HG03558 (cell line): Measurements from ENCODE around the gene PARP16.
"Not testable (repeated sequence)": the region's sequence is repeated elsewhere in the genome, so short reads cannot be mapped to it uniquely, and the experiment has no call there.

Experiments
- ATAC-seq: cut with Tn5 transposase; IDR thresholded peaks from one replicate; pipeline ENCODE4 v1.9.1; 2021; ENCODE audit warnings: moderate number of reproducible peaks; ENCODE audit not compliant: unreplicated experiment; ENCODE audit errors: extremely low read depth

The PARP16 gene

DNA sequence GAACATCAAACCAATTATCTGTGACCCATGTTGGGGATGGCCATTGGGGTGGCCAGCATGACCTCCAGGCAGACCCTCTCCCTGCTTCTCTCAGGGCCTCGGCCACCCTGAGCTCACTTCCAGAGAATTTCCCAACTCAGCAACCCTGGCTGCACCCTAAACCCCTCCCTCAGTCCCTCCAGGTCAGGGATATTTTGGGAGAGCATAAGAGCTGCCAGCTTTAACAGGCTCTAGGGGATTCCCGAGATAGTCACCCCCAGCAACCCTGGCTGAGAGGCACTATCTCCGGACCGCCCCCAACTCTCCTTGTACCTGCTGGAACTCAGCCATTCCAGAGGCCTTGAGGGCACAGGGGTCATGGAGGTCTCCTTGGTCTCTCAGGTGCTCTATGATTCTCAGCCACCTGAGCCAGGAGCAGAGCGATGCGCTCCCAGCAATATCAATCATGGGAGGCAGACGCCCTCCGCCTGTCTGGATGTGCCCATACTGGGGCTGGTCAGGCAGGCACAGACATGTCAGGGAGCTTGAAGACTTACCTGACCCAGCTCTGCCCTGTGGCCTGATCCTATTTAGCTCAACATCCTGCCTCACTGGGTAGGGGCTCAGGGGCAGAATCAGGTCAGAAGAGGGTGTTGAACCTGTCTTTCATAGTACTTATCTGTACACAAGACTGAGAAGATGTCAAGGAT, 40.5 kb downstream of the PARP16 start:
- ATAC-seq: no peak

DNA sequence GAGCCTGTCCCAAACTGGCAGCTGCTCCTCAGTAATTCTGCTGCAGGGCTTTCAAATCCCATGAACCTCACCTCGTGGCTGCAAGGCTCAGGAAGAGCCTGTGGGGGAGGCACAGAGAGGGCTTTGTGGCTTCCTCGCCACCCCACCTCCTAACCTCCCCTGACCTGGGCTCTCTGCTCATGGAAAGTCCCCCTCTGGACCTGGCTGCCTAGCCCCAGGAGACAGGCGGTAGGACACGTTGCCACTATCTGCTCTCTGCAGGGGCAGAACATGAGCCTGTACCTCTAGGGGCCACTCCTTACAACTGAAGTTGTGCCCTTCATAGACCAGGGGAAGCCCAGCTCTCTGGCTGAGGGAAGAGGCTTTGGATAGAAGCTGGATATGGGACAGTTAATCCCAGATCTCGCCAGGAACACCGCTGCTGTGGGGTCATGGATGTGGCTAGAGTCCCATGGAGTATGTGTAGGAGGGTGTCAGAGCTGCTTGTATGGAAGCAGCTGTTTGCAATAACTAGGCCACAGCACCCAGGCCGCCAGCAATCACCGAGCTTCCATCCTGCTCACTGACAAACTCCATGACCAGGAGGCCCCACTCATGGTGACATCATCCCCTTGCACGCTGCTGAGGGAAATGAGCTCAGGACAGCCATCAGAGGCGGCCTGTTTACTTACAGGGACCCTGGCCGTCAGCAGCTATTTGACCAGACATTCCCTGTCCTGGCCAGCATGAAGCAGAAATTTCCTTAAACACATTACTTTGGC, 41.4 kb downstream of the PARP16 start:
- no peak for ATAC-seq

DNA sequence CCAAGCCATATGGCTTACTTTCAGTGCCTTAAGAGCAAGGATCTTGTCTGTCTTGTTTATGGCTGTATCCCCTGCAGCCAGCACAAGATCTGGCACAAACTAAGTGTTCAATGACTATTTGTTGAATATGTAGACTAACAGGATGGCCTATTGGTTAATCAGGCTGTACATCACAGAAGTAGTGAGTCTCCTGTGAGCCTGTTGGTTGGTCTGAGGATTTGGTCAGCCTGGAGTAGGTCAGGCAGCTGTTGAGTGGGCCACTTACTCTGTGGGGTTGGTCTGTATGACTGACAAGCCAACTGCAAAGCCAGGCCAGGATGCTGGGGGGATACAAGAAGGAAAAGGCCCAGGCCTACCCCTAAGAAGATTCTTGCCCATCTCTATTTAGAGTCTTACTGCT, 42.0 kb downstream of the PARP16 start:
- no peak for ATAC-seq

GRCh38 chr15:65236443-65236842, 50.2 kb downstream of the PARP16 start:
- ATAC-seq: not testable (repeated sequence)

DNA sequence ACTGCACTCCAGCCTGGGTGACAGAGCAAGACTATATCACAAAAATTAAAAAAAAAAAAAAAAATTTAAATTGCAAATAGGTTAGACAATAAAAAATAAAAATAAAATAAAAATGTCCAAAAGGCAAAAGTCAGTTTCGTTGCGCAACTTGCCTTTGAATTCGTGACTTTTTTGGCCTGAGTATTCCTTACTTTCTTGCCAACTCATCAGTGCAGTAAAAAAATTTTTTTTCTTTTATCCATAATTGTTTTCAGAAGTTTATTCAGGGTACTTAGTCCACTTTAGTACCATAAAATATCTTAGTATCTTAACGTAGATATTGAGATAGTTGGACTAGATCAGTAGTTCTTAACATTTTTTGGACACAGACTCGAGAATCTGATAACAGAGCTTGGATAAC, 53.0 kb downstream of the PARP16 start:
- ATAC-seq: no peak

GRCh38 chr15:65232520-65232919, 54.2 kb downstream of the PARP16 start:
- ATAC-seq: no peak

DNA sequence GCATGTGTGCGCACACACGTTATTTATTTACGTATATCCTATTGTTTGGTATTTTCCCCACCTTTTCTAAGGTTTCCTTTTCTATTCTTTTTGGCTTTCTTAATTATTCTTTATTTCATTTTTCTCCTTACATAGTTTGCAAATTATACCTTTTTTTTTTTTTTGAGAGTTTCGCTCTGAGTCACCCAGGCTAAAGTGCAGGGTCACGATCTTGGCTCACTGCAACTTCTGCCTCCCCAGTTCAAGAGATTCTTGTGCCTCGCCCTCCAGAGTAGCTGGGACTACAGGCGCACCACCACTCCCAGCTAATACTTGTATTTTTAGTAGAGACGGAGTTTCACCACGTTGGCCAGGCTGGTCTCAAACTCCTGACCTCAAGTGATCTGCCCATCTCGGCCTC, 55.4 kb downstream of the PARP16 start:
- ATAC-seq: no peak

DNA sequence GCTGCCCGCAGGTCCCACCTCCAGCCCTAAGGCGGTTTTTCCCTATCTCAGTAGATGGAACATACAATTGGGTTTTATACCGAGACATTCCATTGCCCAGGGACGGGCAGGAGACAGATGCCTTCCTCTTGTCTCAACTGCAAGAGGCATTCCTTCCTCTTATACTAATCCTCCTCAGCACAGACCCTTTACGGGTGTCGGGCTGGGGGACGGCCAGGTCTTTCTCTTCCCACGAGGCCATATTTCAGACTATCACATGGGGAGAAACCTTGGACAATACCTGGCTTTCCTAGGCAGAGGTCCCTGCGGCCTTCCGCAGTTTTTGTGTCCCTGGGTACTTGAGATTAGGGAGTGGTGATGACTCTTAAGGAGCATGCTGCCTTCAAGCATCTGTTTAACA, 59.8 kb downstream of the PARP16 start:
- ATAC-seq: not testable (repeated sequence)

DNA sequence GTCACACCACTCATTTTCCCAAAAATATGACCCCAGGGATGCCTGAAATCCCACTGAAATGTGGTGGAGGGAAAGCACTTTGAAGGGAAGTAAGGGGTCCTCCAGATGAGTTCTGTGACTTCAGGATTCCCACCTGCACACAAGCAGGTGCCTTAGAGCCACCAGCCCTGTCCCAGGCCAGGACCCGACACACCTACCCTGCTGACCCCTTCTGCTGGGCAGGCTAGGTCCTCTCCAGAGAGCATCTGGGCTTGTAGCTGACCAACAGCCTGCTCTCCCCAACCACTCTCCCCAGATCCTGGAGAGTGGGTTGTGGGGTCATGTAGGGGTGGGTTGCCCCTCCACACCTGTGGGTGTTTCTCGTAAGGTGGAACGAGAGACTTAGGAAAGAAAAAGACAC, 60.5 kb downstream of the PARP16 start:
- ATAC-seq: no peak

DNA sequence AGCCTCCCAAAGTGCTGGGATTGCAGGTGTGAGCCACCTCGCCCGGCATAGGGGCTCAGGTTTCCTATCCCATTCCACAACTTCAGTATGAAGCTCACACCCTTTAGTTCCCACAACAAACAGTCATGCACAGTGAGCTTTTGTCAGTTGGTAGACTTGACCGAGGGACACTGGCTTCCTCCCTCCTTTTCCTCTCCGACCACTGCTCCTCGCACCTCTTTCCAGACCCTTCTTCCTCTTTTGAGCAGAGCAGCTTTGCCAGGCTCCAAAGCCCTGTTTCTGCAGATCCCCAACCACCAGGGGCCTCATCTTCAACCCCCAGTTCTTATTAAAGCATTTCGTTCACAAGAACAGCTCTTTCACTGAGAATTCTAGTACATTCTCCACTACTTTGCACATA, 62.7 kb downstream of the PARP16 start:
- no peak for ATAC-seq

- no peak for ATAC-seq
These were observed 63.8 kb downstream of the PARP16 start for GRCh38 chr15:65222891-65223290.

DNA sequence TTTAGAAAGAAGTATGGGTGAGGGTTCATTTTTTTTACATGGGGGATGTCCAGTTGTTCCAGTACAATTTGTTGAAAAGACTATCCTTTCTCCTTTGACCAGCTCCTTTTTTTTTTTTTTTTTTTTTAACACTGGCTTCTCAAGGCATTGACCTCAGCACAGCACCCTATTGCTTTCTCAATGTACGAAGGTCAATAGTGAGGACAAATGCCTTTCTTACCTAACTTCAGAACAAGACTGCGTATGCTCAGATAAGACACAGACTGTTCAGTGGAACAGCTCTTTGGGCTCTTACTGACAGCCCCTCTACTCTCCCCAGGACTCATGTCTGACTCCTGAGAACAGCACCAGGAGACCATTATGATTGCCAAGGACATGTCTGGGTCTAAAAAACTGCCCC, 65.0 kb downstream of the PARP16 start:
- no peak for ATAC-seq

DNA sequence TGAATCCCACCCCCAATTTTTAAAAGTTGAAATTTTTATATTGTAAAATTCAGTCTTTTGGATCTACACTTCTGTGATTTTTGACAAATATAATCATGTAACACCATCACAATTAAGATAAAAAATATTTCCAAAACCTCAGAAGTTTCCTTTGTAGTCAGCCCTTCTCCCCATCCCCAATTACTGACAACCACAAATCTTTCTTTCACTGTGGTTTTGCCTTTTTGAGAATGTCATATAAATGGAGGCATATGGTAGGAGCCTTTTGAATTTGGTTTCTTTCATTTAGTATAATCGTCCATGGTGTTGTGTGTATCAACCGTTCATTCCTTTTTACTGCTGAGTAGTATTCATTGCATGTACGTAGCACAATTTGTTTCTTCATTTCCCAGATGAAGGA, 67.5 kb downstream of the PARP16 start:
- ATAC-seq: no peak

- ATAC-seq: no peak
These were observed 68.9 kb downstream of the PARP16 start for GRCh38 chr15:65217526-65218482.

- ATAC-seq: no peak
These were observed 71.2 kb downstream of the PARP16 start for GRCh38 chr15:65215496-65215895.

GRCh38 chr15:65214010-65214409, 72.7 kb downstream of the PARP16 start:
- ATAC-seq: no peak

DNA sequence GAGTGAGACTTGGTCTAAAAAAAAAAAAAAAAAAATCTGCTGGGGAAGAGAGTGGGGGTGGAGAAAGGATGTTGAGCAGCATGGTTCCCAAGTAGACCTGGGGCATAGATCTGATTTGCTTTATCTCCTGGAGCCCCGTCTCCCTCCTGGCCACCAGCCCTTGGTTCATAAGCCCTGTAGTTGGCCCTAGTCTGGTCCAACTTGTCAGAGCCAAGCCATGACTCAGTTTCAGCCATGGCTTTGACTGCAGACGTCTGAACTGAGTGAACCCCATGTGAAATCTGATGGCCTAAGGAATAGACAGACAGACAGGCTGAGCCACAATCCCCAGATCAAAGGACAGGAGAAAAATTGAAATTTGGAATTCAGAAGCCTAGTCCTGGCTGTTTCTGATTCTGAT, 73.4 kb downstream of the PARP16 start:
- ATAC-seq: no peak

DNA sequence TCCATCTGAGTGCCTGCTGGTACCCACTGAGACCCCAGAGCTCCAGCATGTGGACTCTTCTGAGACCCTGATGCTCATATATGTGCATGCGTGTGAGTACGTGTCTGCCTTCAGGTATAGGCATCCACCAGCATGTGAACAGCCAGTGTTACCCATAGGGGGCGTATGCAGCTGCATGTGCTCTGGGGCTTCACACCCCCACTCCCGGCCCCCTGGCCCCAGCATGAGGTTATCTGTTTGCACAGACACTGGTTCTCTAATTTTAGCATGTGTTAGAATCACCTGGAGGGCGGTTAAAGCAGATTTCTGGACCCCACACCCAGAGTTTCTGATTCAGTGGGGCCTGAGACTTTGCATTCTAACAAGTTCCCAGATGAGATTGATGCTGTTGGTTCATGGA, 74.6 kb downstream of the PARP16 start:
- ATAC-seq: no peak

GRCh38 chr15:65211482-65211982, 75.2 kb downstream of the PARP16 start:
- ATAC-seq: no peak

- no peak for ATAC-seq
These were observed 75.8 kb downstream of the PARP16 start, which contains the start of gene CILP for GRCh38 chr15:65210770-65211481. Gene CILP (minus strand): TSS chr15:65211473. CDS start chr15:65209755, 1,718 bp downstream.
